ENCODE measurements around the gene FRYL. TPM values are rescaled to one million over a fixed set of nuclear protein-coding genes. Genes with fewer than 3 reads are reported as not detected.

The FRYL gene
- total and polyA plus RNA-seq, 2 of the 8 experiments (the other 6 are each of a cell fraction or from before 2014, with no cell fraction given), result 8.0 to 36.5 TPM

DNA sequence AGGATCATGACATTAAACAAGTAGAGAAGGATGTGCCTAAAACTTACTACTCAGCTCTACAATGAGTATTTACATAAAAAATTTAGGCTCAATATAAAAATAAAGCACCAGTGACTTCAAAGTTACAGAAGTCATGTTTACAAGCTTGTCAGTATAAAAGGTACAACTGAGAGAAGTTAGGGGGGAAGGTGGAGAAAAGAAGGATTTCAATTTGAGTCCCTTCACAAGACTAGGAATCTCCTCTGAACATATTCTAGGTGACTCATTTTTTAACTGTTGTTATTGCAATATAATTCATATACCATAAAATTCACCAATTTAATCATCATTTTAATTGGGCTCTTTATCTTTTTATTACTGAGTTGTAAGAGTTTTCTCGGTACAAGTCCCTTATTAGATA lies 26.9 kb downstream of the FRYL start:
- no peak overlapping the region for H2BK12ac ChIP-seq (ENCODE audit: low read depth, low read length)
- no peak overlapping the region for H2BK15ac ChIP-seq (ENCODE audit: low read length)
- H3K79me2 ChIP-seq (ENCODE audit: control insufficient read depth in 1 of 2, insufficient read depth in 2 of 2, low read length in 2 of 2), result peaks cover 5 to 85% of the 10 kb centered on the region in 2 experiments; a peak in 3 of 4 replicates
- H3K36me3 ChIP-seq (ENCODE audit: control insufficient read depth in 2 of 4, insufficient read depth in 4 of 4, low read length in 3 of 4), result 0 out of 8 replicates have a peak, but pooled peaks cover 0 to 5% (median 0%) of the 10 kb centered on the region in 4 experiments
- no peaks in the 10 kb centered on the region for H3K23me2 ChIP-seq (ENCODE audit: low read depth, low read length)
- H4K8ac ChIP-seq (ENCODE audit: extremely low read depth, insufficient read depth, low read length), result no peak overlapping the region
- H3K79me1 ChIP-seq (ENCODE audit: low read depth, low read length), result peaks cover 15% of the 10 kb centered on the region
- H3K4ac ChIP-seq (replicated peaks; ENCODE audit: insufficient read length, low read depth, low read length), result no peak overlapping the region
- POLR2A ChIA-PET (ENCODE audit: partially characterized antibody), result no interaction called here
- no peak overlapping the region for H2BK20ac ChIP-seq (ENCODE audit: low read length)
- DNase-seq (ENCODE audit: low read depth in 1 of 2, low spot score in 2 of 2), result no peak
- CTCF ChIA-PET (ENCODE audit: partially characterized antibody), result interaction anchor here (1.8 kb wide), 1 partner anchor 15 kb away, joined by 4 read pairs; no protein-coding TSS in a partner anchor
- no peak overlapping the region for H4K5ac ChIP-seq (ENCODE audit: insufficient read length, low read depth, low read length)
- H3K27ac ChIP-seq (ENCODE audit: low read depth, low read length), result no peak overlapping the region
- no peak overlapping the region for H2AFZ ChIP-seq (ENCODE audit: low read length)
- peaks cover 0 to 9% (median 5%) of the 10 kb centered on the region in 4 experiments; a peak in 2 of 7 replicates for H3K4me1 ChIP-seq (replicated peaks in 1 of 4; ENCODE audit: control insufficient read depth in 3 of 4, insufficient read depth in 4 of 4, low read length in 3 of 4)
- no peak overlapping the region for H3K56ac ChIP-seq (replicated peaks; ENCODE audit: insufficient read length, low read depth, low read length)
- H2BK5ac ChIP-seq (ENCODE audit: low read depth, low read length), result no peak overlapping the region
- H2AK5ac ChIP-seq (ENCODE audit: low read depth, low read length), result no peak overlapping the region
- H4K91ac ChIP-seq (replicated peaks; ENCODE audit: insufficient read length, low read length), result no peak overlapping the region
- H3K9ac ChIP-seq (replicated peaks in 1 of 4; ENCODE audit: extremely low read depth in 1 of 4, low read depth in 3 of 4, low read length in 3 of 4), result no peak overlapping the region
- H4K20me1 ChIP-seq (replicated peaks in 1 of 2; ENCODE audit: control insufficient read depth in 1 of 2, insufficient read depth in 2 of 2, low read length in 2 of 2), result peaks cover 6 to 9% of the 10 kb centered on the region in 2 experiments
- no peak overlapping the region for H3K23ac ChIP-seq (ENCODE audit: insufficient read length)
- peaks cover 0 to 5% of the 10 kb centered on the region in 2 experiments; a peak in 1 of 4 replicates for H3K9me3 ChIP-seq (ENCODE audit: insufficient read depth in 2 of 2, low read depth in 1 of 2, low read length in 1 of 2)
- H2BK120ac ChIP-seq (replicated peaks; ENCODE audit: low read depth, low read length), result no peak overlapping the region
- H3K4me3 ChIP-seq (ENCODE audit: extremely low read depth in 1 of 4, insufficient read depth in 2 of 4, low read depth in 3 of 4, low read length in 4 of 4), result no peak overlapping the region
- 92% methylated on average over 1 of the region's 1 CpG; no CpG with 5 or more reads in 1 of the 2 experiments for WGBS, 2 experiments (ENCODE audit: extremely low coverage in 1 of 2, insufficient coverage in 1 of 2, insufficient read length in 1 of 2, insufficient replicate concordance in 2 of 2, low coverage in 1 of 2, low lambda C conversion rate in 2 of 2, missing lambda C conversion rate in 1 of 2)
- no peak for FAIRE-seq
- H3K4me2 ChIP-seq (ENCODE audit: insufficient read depth in 1 of 2, low read depth in 2 of 2, low read length in 2 of 2), result no peak overlapping the region
- H3K27me3 ChIP-seq (replicated peaks in 1 of 4; ENCODE audit: control insufficient read depth in 3 of 4, extremely low read depth in 1 of 4, insufficient read depth in 3 of 4, low read length in 3 of 4), result no peaks in the 10 kb centered on the region
- no peak overlapping the region for H3K14ac ChIP-seq (ENCODE audit: insufficient read length)
- H3K18ac ChIP-seq (ENCODE audit: extremely low read depth, low read length), result no peak overlapping the region
- no peak for TF ChIP-seq SP1 (IDR thresholded peaks at IDR 0.05; ENCODE audit: low read depth, low read length)
- no peak for TF ChIP-seq SUZ12 (IDR thresholded peaks at IDR 0.05; ENCODE audit: low read length)
- no peak for TF ChIP-seq POU5F1 (IDR thresholded peaks at IDR 0.05; ENCODE audit: low read depth, low read length)
- no peak for TF ChIP-seq MAFK (IDR thresholded peaks at IDR 0.05; ENCODE audit: low read depth, low read length)
- no peak for TF ChIP-seq GTF2F1 (IDR thresholded peaks at IDR 0.05; ENCODE audit: borderline replicate concordance, low read depth, low read length)

All from H1 (cell line).